Measurements from ENCODE around the gene COL4A3.
A peak's percentile ranks its signal among the peaks of the same experiment; 100 is the strongest.
"Not testable (repeated sequence)": the region's sequence is repeated elsewhere in the genome, so short reads cannot be mapped to it uniquely, and the experiment has no call there.

Gene COL4A3

GRCh38 chr2:227219312-227220105, 55.1 kb downstream of the COL4A3 start:
- no peak for DNase-seq

DNA sequence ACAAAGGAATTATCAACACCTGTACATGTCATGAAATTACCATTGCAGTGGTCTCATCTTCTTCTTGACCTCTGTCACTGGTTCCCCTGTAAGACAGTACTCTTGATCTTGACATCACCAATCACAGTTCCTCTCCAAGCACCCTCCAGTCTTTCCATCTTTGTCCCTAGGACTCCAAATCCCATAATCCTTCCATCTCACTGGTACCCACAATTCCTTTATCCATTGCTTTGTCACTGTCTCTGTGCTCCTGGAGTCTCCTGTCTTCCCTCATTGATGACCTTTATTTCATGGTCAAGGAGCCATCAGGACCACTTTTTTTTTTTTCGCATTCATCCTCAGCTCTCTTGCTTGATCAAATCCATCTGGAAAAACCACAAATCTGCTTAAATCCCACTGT, 56.7 kb downstream of the COL4A3 start:
- DNase-seq: no peak

DNA sequence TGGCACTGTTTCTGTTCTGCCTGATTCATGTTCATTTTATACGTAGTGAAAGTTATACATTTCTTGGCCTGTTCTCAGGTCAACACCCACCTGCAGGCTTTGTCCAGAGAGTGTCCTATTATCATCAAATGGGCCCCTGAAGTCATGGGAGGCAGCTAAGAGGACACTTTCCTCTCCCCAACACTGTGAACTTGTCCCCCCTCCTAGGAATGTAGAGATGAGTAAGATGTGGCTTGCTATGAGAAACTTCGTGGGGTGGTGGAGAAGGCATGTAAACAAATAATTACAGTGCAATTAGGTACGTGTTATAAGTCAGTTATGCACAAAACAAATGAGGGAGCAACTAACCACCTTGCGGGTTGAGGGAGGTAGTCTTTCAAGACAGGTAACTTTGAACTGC, 57.9 kb downstream of the COL4A3 start:
- no peak for DNase-seq

- not testable (repeated sequence) for DNase-seq
Observed at GRCh38 chr2:227225641-227226040, 61.2 kb downstream of the COL4A3 start.

DNA sequence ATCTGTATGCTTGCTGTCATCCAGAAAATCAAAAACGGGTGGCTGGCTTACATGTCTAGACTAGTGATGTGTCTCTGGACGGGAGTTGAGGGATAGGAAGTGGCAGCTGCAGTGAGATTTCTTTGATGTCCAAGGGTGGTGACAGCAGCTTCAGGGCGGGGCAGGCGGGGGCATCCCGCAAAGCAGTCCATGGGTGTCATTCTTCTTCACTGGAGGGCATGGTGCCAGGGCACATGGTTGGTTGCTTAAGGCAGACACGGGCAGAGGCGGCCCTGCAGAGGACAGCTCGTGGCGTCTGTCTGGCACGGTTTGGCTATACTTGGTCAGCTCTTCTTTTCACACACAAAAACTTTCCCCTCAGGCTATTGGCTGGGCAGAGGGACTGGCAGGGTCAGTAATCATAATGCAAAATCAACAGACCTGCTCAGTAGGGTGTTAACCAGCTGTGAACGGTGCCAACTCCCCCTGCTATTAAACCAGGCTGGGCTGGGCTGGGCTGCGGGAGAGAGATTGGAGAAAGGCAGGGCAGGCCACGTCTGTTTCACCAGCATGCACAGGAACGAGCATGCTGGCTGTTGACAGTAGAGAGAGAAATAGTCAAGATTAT, 63.7 kb downstream of the COL4A3 start:
- peak; percentile 83 for DNase-seq

DNA sequence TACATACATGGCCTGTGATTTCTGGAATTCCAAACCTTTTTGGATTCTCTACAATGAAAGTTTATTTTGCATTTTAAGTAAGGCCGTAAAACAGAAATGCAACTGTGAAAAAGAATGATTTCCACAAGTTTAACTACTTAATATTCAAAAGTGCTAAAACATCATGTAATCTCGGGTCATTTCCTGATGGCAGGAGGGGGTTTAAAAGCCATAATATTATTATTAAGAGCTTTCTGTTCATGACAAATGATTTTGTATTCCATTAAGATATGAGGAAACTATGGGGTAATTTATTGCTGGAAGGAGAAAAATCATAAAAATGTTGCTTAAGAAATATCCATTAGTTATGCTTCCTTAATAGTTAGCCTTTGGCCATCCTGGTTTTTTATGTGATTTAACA, 65.7 kb downstream of the COL4A3 start:
- DNase-seq: no peak

- no peak for DNase-seq
Observed at GRCh38 chr2:227234429-227234828, 70.0 kb downstream of the COL4A3 start.

DNA sequence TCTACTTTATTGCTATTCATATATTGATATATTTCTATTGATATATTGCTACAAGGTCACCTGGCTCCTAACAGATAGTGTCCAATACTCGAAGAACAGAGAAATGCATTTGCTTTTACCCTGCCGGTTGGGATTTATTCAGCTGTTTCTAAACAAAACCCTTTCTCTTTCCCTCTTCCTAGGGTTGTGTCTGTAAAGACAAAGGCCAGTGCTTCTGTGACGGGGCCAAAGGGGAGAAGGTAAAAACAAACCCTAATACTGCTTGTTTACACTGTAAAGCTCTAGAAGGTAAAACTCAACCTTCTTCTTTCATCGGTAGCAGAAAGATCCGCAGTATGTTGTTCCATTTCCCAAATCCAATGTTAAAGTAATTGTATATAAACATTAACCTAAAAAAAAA, 73.4 kb downstream of the COL4A3 start:
- DNase-seq: no peak

DNA sequence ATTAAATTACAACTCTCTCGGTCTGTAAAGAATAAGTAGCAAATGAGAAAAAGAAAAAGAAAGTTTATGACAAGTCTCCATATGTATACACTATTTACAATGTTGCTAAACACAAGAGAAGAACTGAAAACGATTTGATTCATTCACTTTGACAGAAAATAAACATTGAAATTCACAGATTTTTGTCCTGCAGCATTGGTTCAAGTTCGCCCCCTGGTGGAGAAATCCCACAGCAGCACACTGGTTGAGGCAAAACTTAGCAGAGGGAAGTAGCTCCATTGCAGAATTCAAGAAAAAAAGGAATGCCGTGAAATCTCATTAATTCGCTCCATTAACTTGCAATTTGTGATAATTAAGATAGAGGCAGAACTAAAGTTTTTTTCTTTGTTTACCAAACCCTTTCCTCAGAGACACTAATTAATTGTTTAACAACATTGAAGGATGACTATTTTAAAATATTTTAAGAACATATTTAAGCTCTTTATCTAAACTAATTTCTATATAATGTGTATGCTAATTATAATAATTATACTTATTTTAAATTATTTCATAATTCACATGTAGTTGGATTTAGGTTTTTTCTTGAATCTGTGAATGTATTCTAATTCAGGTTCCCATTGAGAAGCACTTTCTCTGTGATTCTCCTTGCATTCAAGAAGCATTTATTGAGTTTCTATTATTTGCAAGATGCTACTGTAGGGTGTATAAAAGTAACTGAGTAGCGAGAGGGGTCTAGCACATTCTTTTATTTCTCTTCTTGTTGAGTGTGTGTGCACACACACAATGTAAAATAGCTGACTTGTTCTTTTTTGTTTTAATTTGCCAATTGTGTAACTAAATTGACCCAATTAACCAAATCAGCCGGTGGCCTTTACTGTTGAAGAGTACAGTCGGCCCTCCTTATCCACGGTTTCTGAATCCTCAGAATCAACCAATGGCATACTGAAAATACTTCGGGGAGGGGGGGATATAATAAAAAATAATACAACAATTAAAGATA, 74.1 kb downstream of the COL4A3 start:
- DNase-seq: peak; percentile 64

GRCh38 chr2:227241005-227241404, 76.6 kb downstream of the COL4A3 start:
- DNase-seq: no peak

DNA sequence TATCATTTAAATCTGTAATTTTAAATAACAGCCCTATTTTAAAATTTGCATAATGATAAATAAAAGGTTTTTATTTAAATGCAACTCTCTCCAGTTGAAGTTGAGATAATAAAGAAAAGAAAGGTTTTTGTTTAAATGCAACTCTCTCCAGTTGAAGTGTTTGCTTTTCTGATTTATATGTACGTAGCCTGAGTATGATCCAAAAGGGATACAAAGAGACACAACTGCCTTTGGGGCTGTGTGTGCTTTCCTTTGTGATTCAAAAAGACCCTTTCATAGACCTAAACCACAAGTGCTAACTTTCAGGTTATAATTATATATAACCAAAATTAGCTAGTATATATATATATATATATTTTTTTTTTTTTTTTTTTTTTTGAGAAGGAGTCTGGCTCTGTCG, 84.5 kb downstream of the COL4A3 start:
- peak; percentile 75 for DNase-seq

GRCh38 chr2:227252831-227253230, 88.4 kb downstream of the COL4A3 start:
- no peak for DNase-seq

- no peak for DNase-seq
Observed at GRCh38 chr2:227256605-227257004, 92.2 kb downstream of the COL4A3 start.

GRCh38 chr2:227257820-227258219, 93.4 kb downstream of the COL4A3 start:
- DNase-seq: no peak

DNA sequence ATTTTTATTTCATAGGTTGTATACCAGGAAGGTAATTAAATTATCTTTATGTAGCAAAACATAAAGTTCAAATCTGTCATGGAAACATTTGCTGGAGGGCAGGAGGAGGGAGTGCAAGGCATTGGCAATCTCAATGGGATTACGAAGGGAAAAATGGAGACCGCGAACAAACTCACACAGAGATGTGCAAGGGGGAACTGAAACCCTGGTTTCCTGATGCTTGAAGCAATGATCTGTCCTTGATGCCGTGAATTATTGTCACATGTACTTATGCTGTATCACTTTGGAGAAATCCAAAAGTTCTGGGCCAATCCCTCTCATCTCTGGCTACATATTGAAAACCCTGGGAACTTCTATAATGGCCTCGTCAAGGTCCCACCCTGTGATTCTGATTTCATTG, 95.6 kb downstream of the COL4A3 start:
- DNase-seq: no peak

DNA sequence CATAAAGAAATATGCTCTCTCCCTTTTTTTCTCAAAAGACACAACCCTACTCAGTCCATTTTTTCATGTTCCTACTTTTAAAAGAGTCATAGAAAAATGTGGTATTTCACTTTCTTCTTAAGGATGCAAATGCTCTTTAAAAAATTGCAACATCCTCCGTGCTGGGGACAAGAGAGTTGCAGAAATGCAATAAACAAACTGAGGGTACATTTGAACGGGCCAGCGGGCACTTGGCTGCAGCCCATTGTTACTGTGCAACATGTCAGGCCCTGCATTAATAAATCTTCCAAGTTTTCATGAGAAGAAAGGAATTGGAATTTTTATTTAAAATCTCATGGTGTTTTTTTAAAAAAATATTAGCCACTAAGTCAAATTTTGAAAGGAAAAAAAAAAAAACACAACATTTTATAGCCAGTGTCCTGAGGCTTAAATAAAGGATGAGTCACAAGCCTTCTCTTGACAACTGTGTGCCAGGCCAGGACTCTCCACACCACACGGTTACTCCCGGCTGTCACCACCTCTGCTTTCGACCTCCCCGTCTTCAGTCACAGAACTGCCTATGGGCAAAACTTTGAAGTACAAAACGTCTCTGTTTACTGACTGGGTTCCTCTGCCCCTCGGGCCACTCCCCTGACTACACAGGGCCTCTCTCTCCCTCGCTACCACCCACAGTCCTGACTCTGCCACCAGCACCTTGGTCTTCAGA, 103.1 kb downstream of the COL4A3 start:
- no peak for DNase-seq

GRCh38 chr2:227280895-227281294, 116.5 kb downstream of the COL4A3 start:
- no peak for DNase-seq

DNA sequence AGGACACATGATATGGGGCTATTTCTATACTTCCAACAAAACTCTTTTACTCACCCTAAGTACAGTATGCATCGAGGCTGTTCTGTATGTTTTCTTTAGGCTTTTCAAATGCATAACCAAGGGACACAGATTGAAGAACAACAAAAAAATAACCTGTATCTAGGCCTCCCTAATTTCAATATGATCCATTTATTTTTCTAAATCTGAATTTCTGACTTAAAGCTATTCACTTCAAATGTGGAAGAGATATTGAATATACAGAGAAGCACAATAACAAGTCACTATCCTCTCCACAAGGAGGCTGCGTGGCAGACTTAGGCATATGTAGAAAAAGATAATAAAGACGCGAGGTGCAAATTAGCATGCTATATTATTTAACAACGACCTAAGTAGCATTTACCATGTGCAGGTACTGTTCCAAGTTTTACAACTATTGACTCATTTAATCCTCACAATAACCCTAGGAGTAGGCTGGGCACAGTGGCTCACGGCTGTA, 121.4 kb downstream of the COL4A3 start:
- no peak for DNase-seq

GRCh38 chr2:227287771-227288170, 123.3 kb downstream of the COL4A3 start:
- DNase-seq: no peak

- no peak for DNase-seq
Observed at GRCh38 chr2:227292314-227292713, 127.9 kb downstream of the COL4A3 start.

GRCh38 chr2:227293531-227293930, 129.1 kb downstream of the COL4A3 start:
- no peak for DNase-seq

DNA sequence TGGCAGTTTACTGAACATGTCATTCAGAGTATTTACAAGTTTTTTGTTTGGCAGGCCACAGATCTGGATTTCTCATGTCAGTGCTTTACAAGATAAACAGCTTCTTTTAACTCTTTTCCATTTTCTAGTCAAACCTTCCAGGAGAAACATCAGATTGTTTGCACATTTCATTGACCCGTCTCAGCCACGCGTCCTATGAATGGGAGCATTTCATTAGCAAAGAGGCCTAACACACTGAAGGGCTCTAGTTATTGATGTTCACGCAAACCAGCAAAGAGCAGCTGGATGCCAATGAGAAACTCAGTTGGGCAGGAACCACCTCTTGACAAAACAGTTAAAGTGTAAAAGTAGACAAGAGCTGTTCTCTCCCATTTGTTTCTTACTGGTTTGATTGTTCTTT, 131.4 kb downstream of the COL4A3 start:
- peak; percentile 86 for DNase-seq
